Calu3 (cell line): ENCODE data around the gene TFAP2C. TPM values are rescaled to one million over a fixed set of nuclear protein-coding genes. Genes with fewer than 3 reads are reported as not detected.

Experiments used
- BruUV-seq: library from RNA; stranded (reverse); fragments of 400-500 nt; replicated peaks from 2 replicates; lab custom pipeline; 2021; lab: Mats Ljungman, UMichigan
- CTCF ChIA-PET: fragments of 300-600 bp; sonication (Branson Sonifier 250); formaldehyde crosslinking; loops from one replicate; lab custom pipeline; 2022; ENCODE audit warnings: antibody characterized with exemption; lab: Charles Lee
- DNase-seq: peaks from one replicate; pipeline ENCODE4 v3.0.0; 2022
- H3K27ac Mint-ChIP-seq: one replicate; pipeline ENCODE4 v1.8.0; 2022; ENCODE audit warnings: mixed read lengths; ENCODE audit not compliant: unreplicated experiment
- H3K27me3 Mint-ChIP-seq: one replicate; pipeline ENCODE4 v1.8.0; 2022; ENCODE audit warnings: mixed read lengths; ENCODE audit not compliant: unreplicated experiment
- H3K36me3 Mint-ChIP-seq: one replicate; pipeline ENCODE4 v1.8.0; 2022; ENCODE audit warnings: mild to moderate bottlenecking, moderate library complexity, mixed read lengths; ENCODE audit not compliant: insufficient read depth, unreplicated experiment
- H3K4me1 Mint-ChIP-seq: one replicate; pipeline ENCODE4 v1.8.0; 2022; ENCODE audit warnings: mild to moderate bottlenecking, low read depth, mixed read lengths; ENCODE audit not compliant: unreplicated experiment
- H3K4me3 Mint-ChIP-seq: one replicate; pipeline ENCODE4 v1.8.0; 2022; ENCODE audit warnings: mild to moderate bottlenecking, low read depth, moderate library complexity, mixed read lengths; ENCODE audit not compliant: unreplicated experiment
- H3K9me3 Mint-ChIP-seq: one replicate; pipeline ENCODE4 v1.8.0; 2022; ENCODE audit warnings: low read depth, mixed read lengths; ENCODE audit not compliant: unreplicated experiment
- intact Hi-C: fragments of 100-400 bp; cut with micrococcal nuclease; formaldehyde crosslinking; loops from one replicate; pipeline ENCODE4 v1.10.0; 2022; ENCODE audit not compliant: unreplicated experiment
- total RNA-seq: library from RNA; stranded (reverse); gene quantifications from 2 replicates; pipeline ENCODE4 v1.2.3, GENCODE V29; 2022
- TF ChIP-seq, protein P1 (sequence below): fragments of 200-600 bp; IDR thresholded peaks from one replicate; pipeline ENCODE4 v1.8.0; 2022; ENCODE audit warnings: antibody characterized with exemption; ENCODE audit not compliant: unreplicated experiment

The TFAP2C gene
- total RNA-seq, 1 experiment from 2014 or later: 3.4 TPM

DNA sequence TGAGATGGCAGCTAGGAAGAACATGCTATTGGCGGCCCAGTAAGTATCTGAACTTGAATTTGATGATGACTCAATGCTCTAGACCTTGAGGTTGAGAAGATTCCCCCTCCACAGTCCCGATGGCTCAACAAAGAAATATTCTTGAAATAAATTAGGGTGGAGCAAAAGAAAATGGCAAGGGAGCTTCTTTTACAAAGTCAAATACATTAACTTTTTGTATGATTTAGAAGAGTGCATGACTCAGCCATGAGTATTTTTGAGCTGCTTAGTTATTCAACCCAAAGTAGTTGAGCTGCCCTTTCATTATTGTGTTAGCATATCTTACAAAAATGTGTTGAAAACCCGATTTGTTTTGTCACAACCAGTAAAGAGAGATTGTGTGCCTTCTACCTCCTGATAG lies 7.6 kb downstream of the TFAP2C start:
- peaks cover under 1% of the 10 kb centered on the region for H3K36me3 Mint-ChIP-seq
- CTCF ChIA-PET: interaction anchor here (0.7 kb wide), 1 partner anchor 937 kb away, joined by 3 read pairs; no protein-coding TSS in a partner anchor
- H3K27ac Mint-ChIP-seq: no peak overlapping the region
- no peak overlapping the region for H3K4me3 Mint-ChIP-seq
- no peak for DNase-seq
- H3K4me1 Mint-ChIP-seq: no peaks in the 10 kb centered on the region
- intact Hi-C loops: loop anchor here (10.0 kb wide), 1 partner anchor 62 kb away; no protein-coding TSS in a partner anchor
- H3K9me3 Mint-ChIP-seq: no peaks in the 10 kb centered on the region
- BruUV-seq: no TSS peak
- no peaks in the 10 kb centered on the region for H3K27me3 Mint-ChIP-seq
- TF ChIP-seq, protein P1, sequence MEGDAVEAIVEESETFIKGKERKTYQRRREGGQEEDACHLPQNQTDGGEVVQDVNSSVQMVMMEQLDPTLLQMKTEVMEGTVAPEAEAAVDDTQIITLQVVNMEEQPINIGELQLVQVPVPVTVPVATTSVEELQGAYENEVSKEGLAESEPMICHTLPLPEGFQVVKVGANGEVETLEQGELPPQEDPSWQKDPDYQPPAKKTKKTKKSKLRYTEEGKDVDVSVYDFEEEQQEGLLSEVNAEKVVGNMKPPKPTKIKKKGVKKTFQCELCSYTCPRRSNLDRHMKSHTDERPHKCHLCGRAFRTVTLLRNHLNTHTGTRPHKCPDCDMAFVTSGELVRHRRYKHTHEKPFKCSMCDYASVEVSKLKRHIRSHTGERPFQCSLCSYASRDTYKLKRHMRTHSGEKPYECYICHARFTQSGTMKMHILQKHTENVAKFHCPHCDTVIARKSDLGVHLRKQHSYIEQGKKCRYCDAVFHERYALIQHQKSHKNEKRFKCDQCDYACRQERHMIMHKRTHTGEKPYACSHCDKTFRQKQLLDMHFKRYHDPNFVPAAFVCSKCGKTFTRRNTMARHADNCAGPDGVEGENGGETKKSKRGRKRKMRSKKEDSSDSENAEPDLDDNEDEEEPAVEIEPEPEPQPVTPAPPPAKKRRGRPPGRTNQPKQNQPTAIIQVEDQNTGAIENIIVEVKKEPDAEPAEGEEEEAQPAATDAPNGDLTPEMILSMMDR: no peak

DNA sequence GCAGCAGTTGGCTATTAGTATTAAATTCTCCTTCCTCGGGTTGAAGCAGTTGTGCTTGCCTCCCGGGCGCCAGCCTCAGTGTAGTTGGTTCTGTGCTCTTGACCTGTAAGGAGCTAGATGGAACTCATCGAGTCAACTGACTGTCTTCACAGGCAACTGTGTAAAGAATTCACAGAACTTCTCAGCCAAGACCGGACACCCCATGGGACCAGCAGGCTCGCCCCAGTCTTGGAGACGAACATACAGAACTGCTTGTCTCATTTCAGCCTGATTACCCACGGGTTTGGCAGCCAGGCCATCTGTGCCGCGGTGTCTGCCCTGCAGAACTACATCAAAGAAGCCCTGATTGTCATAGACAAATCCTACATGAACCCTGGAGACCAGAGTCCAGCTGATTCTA lies 8.5 kb downstream of the TFAP2C start:
- intact Hi-C loops: loop anchor here (10.0 kb wide), 1 partner anchor 63 kb away; no protein-coding TSS in a partner anchor
- no peaks in the 10 kb centered on the region for H3K4me1 Mint-ChIP-seq
- no TSS peak for BruUV-seq

DNA sequence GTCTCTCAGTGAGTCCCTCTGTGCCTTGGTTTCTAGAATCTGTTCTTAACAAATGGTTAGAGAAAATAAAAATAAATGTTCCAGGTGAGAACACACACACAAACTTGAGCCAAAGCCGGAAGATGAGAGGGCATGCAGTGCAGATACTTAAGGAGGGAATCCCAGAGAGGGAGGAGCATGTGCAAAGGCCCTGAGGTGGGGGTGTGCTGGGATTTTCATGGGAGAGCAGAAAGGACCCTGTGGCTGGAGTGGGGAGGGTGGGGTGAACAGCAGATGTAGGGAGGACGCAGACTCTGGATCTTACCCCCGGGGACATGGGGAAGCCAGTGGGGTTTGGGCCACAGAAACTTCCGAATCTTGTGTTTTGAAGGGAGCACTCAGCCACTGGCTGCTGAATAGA lies 17.5 kb downstream of the TFAP2C start:
- BruUV-seq: no TSS peak
- TF ChIP-seq, protein P1: no peak
- Mint-ChIP-seq H3K9me3 (no peaks in the 10 kb centered on the region), H3K27me3 (no peaks in the 10 kb centered on the region), H3K36me3 (no peaks in the 10 kb centered on the region), H3K4me3 (no peak overlapping the region), H3K27ac (no peak overlapping the region), H3K4me1 (no peaks in the 10 kb centered on the region)
- no peak for DNase-seq
- intact Hi-C loops: no loop called here
- CTCF ChIA-PET: no interaction called here

More for the DNA sequence above, 8.5 kb downstream of the TFAP2C start:
- Mint-ChIP-seq H3K9me3 (no peaks in the 10 kb centered on the region), H3K4me3 (no peak overlapping the region), H3K27me3 (no peaks in the 10 kb centered on the region), H3K36me3 (no peaks in the 10 kb centered on the region), H3K27ac (no peak overlapping the region)
- CTCF ChIA-PET: no interaction called here
- DNase-seq: no peak
- TF ChIP-seq, protein P1: no peak

DNA sequence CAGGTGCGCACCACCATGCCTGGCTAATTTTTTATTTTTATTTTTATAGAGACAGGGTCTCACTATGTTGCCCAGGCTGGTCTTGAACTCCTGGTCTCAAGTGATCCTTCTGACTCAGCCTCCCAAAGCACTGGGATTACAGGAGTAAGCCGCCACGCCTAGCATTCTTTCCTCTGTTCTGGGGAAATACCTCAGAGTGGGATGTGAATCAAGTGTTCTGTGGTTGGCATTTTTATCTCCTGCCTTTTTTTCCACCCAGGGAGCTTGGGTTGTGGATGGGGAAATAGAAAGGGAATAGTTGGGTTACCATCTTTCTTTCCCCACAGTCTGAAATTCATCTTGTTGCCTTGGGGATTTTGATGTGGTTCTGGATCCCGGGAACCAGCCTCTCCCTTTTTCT lies 24.1 kb downstream of the TFAP2C start:
- Mint-ChIP-seq H3K27ac (no peak overlapping the region), H3K9me3 (no peaks in the 10 kb centered on the region), H3K4me1 (no peaks in the 10 kb centered on the region), H3K36me3 (no peaks in the 10 kb centered on the region), H3K4me3 (no peak overlapping the region), H3K27me3 (peaks cover 42% of the 10 kb centered on the region)
- TF ChIP-seq, protein P1: no peak
- CTCF ChIA-PET: no interaction called here
- DNase-seq: no peak
- intact Hi-C loops: no loop called here
- BruUV-seq: no TSS peak
